Activated T-cell treated with anti-CD3 and anti-CD28 coated beads, Interleukin-2, amount 50 U/mL, for 72 hours (primary cell): ENCODE results near the gene TPSB2. TPM values are rescaled to one million over a fixed set of nuclear protein-coding genes. Genes with fewer than 3 reads are reported as not detected.

Source experiments
- ATAC-seq, 2 donors: fragments of 150-1000 bp; cut with Tn5 transposase; replicated peaks in 1 of 2; 2 replicates each; pipeline ENCODE4 v1.10.0; 2021; ENCODE audit warnings: moderate library complexity in 2 of 2, mild to moderate bottlenecking in 1 of 2
- DNase-seq, 2 donors: peaks; one replicate each; pipeline ENCODE4 v3.0.0; 2021 to 2022; ENCODE audit warnings: mixed read lengths in 1 of 2
- H3K27ac Mint-ChIP-seq: one replicate; pipeline ENCODE4 v1.8.0; 2022; ENCODE audit warnings: mild to moderate bottlenecking, moderate library complexity, mixed read lengths
- H3K27me3 Mint-ChIP-seq: one replicate; pipeline ENCODE4 v1.8.0; 2022; ENCODE audit warnings: low read depth, mixed read lengths
- H3K36me3 Mint-ChIP-seq, 2 donors: one replicate each; pipeline ENCODE4 v1.8.0; 2022; ENCODE audit warnings: mixed read lengths in 2 of 2, mild to moderate bottlenecking in 1 of 2; ENCODE audit not compliant: insufficient read depth in 2 of 2
- H3K4me1 Mint-ChIP-seq: one replicate; pipeline ENCODE4 v1.8.0; 2022; ENCODE audit warnings: low read depth, mixed read lengths
- H3K4me3 Mint-ChIP-seq, 2 donors: one replicate each; pipeline ENCODE4 v1.8.0; 2022; ENCODE audit warnings: mild to moderate bottlenecking in 2 of 2, mixed read lengths in 2 of 2, moderate library complexity in 2 of 2
- H3K9me3 Mint-ChIP-seq, 2 donors: one replicate each; pipeline ENCODE4 v1.8.0; 2022; ENCODE audit warnings: mixed read lengths in 2 of 2
- total RNA-seq, 2 donors: library from RNA; stranded (reverse); gene quantifications; one replicate each; pipeline ENCODE4 v1.2.3, GENCODE V29; 2022

TPSB2 gene
- total RNA-seq, 2 donors from 2014 or later: 0.60 TPM; not detected in 1

DNA sequence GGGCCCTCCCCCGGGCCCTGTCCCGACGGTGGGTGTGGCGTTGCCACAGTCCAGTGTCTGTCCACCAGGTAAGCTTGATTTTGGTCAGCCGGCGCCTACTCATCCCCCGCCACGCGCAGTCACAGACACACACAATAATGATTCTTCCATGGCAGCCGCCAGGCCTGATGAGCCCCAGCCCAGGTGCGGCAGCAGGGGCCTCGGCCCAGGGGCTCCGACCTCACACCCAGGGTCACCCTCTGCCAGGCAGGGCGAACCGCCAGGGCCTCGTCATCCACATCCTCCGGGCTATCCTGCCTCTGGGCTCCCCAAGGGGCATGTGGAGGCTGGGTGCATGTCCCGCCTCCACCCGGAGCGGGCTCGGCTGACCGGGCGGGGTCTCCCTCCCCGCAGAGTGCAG lies 12.5 kb downstream of the TPSB2 start:
- DNase-seq: no peak
- no peak for ATAC-seq
- no peaks in the 10 kb centered on the region for H3K9me3 Mint-ChIP-seq
- H3K4me3 Mint-ChIP-seq: no peak overlapping the region
- no peaks in the 10 kb centered on the region for H3K4me1 Mint-ChIP-seq
- H3K27me3 Mint-ChIP-seq: no peaks in the 10 kb centered on the region
- H3K27ac Mint-ChIP-seq: no peak overlapping the region
- no peaks in the 10 kb centered on the region for H3K36me3 Mint-ChIP-seq

- DNase-seq: no peak
- H3K4me3 Mint-ChIP-seq: no peak overlapping the region
- no peaks in the 10 kb centered on the region for H3K36me3 Mint-ChIP-seq
- no peaks in the 10 kb centered on the region for H3K27me3 Mint-ChIP-seq
- H3K4me1 Mint-ChIP-seq: no peaks in the 10 kb centered on the region
- H3K27ac Mint-ChIP-seq: no peak overlapping the region
- H3K9me3 Mint-ChIP-seq: no peaks in the 10 kb centered on the region
- ATAC-seq: no peak
These were observed 13.1 kb downstream of the TPSB2 start for GRCh38 chr16:1216681-1217400.

DNA sequence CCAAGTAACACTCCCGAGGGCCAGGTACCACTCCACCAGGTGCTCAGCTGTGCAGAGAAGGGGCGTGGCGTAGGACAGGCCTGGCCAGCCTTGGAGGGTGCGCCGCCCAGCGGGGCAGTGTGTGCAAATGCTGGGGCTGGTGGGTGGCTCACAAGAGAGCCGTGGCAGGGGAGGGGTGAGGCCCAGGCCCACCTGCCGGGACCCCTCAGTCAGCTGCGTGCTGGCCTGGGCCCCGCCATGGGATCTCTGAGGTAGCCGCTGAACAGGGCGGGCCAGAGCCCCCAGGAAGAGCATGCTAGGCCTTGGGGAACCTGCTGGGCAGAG lies 13.7 kb downstream of the TPSB2 start:
- no peak for ATAC-seq
- no peaks in the 10 kb centered on the region for H3K27me3 Mint-ChIP-seq
- H3K27ac Mint-ChIP-seq: no peak overlapping the region
- no peak for DNase-seq
- H3K36me3 Mint-ChIP-seq: no peaks in the 10 kb centered on the region
- no peaks in the 10 kb centered on the region for H3K9me3 Mint-ChIP-seq
- no peak overlapping the region for H3K4me3 Mint-ChIP-seq
- H3K4me1 Mint-ChIP-seq: no peaks in the 10 kb centered on the region

DNA sequence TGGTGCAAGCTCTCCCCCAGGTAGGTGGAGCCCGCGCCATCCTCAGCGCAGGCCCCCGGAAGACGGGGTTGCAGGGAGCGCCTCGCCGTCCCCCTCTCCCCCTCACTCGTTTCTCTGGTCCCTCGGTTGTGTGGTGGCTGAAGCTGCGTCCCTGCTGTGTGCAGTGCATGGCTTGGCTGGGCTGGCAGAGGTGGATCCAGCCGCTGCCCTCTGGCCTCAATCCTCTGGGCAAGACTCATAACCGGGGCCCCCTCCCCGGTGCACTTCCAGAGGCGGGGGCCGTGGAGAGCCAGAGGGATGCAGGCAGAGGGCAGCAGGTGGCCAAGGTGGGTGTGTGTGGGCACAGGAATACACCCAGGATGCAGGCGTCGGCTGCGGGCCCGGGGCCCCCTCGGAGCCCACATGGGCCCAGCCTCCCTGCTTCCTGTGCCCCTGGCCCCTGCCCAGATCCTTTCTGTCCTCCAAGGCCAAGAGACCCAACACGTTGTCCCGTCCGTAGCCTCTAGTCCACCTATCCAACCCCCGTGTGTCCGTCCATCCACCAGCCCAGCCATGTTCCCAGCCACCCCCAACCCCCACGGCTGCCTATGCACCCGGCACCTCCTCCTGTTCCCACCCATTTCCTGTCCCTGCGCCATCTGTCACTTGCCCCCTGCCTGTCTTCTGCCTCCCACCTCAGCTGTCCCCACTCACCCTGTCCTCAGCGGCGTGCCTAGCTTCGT lies 14.2 kb downstream of the TPSB2 start:
- Mint-ChIP-seq H3K27me3 (no peaks in the 10 kb centered on the region), H3K36me3 (no peaks in the 10 kb centered on the region), H3K4me1 (no peaks in the 10 kb centered on the region), H3K4me3 (no peak overlapping the region), H3K27ac (no peak overlapping the region), H3K9me3 (no peaks in the 10 kb centered on the region)
- no peak for ATAC-seq
- no peak for DNase-seq

GRCh38 chr16:1214719-1215118 lies 15.3 kb downstream of the TPSB2 start:
- no peaks in the 10 kb centered on the region for H3K27me3 Mint-ChIP-seq

GRCh38 chr16:1213796-1214372 lies 16.1 kb downstream of the TPSB2 start:
- H3K4me1 Mint-ChIP-seq: no peaks in the 10 kb centered on the region
- H3K9me3 Mint-ChIP-seq: no peaks in the 10 kb centered on the region
- no peaks in the 10 kb centered on the region for H3K27me3 Mint-ChIP-seq
- no peak overlapping the region for H3K4me3 Mint-ChIP-seq
- no peak overlapping the region for H3K27ac Mint-ChIP-seq
- DNase-seq: no peak
- H3K36me3 Mint-ChIP-seq: no peaks in the 10 kb centered on the region
- ATAC-seq: no peak

More at GRCh38 chr16:1214719-1215118, 15.3 kb downstream of the TPSB2 start:
- Mint-ChIP-seq H3K9me3 (no peaks in the 10 kb centered on the region), H3K4me3 (no peak overlapping the region), H3K36me3 (no peaks in the 10 kb centered on the region), H3K4me1 (no peaks in the 10 kb centered on the region), H3K27ac (no peak overlapping the region)
- ATAC-seq (no peak), DNase-seq (no peak)

DNA sequence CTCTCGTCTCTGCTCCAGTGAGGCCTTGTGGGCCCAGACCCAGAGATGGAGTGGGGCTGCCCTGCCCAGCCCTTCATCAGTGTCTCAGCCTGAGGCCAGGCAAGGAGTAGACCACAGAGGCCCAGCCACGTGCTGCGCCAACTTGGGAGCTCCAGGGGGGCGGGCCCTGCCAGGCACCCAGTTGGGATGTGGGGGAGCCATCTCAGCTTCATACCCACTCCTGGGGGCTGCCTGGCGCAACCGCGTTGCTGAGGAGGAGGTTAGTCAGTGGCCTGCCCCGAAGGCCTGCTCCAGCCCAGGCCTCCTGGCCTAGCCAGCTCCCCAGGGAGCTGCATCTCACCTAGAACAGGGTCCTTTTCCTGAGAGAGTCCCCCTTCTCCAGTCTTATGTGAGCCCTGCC lies 16.8 kb downstream of the TPSB2 start:
- Mint-ChIP-seq H3K36me3 (no peaks in the 10 kb centered on the region), H3K9me3 (no peaks in the 10 kb centered on the region), H3K4me3 (no peak overlapping the region), H3K27me3 (no peaks in the 10 kb centered on the region), H3K4me1 (peaks cover 2% of the 10 kb centered on the region), H3K27ac (no peak overlapping the region)
- ATAC-seq (no peak), DNase-seq (no peak)

DNA sequence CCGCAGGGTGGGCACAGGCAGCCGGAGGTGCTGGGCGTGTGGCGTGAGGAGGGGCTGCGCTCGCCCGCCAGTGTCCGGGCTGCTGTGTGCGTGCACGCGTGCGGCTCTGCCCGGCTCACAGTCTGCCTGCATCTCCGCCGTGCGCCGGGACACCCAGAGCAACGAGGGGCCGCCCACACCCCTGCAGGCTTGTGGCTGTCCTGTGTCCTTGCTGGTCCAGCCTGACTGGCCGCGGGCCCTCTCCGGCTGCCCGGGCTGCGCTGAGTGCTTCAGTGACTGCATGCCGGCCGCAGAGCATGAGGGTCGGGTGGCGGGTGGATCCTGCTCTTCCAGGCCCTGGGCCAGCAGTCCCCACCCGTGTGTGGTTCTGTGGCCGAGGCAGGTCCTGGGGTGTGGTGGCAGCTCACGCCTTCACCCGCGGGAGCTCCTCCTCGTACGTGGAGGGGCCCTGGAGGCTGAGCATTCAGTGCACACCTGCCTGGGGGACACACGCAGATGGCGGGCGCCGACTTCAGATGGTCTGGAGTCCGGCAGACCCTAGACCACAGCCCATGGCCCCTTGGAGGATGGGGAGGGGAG lies 17.3 kb downstream of the TPSB2 start:
- H3K27me3 Mint-ChIP-seq: no peaks in the 10 kb centered on the region
- DNase-seq: no peak
- no peaks in the 10 kb centered on the region for H3K9me3 Mint-ChIP-seq
- no peak overlapping the region for H3K27ac Mint-ChIP-seq
- H3K36me3 Mint-ChIP-seq: no peaks in the 10 kb centered on the region
- no peak for ATAC-seq
- H3K4me1 Mint-ChIP-seq: peaks cover 5% of the 10 kb centered on the region
- no peak overlapping the region for H3K4me3 Mint-ChIP-seq

DNA sequence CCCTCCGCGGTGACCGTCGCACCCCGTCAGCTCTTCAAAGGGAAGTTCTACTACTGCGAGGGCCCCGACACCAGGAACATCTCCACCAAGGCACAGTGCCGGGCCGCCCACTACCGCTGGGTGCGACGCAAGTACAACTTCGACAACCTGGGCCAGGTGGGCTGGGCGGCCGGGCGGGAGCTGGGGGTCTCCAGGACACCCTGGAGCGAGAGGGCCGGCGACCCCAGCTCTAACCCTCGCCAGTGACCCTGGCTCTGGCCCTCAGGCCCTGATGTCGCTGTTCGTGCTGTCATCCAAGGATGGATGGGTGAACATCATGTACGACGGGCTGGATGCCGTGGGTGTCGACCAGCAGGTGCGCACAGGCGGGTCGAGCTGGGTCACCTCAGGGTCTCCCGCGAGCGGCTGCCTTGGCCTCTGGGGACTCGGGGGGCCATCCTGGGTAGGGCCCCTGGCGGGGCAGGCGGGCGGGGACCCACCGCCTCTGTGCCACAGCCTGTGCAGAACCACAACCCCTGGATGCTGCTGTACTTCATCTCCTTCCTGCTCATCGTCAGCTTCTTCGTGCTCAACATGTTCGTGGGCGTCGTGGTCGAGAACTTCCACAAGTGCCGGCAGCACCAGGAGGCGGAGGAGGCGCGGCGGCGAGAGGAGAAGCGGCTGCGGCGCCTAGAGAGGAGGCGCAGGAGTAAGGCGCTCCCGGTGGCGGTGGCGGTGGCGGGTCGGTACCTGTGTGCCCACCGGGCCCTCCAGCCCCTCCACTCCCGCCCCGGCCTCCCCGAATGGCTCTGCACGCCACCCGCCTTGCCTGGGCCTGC lies 18.3 kb downstream of the TPSB2 start:
- DNase-seq (no peak), ATAC-seq (no peak)
- no peak overlapping the region for H3K4me3 Mint-ChIP-seq
- no peaks in the 10 kb centered on the region for H3K36me3 Mint-ChIP-seq
- H3K27ac Mint-ChIP-seq: no peak overlapping the region
- no peaks in the 10 kb centered on the region for H3K9me3 Mint-ChIP-seq
- peaks cover 5% of the 10 kb centered on the region for H3K4me1 Mint-ChIP-seq
- H3K27me3 Mint-ChIP-seq: no peaks in the 10 kb centered on the region

DNA sequence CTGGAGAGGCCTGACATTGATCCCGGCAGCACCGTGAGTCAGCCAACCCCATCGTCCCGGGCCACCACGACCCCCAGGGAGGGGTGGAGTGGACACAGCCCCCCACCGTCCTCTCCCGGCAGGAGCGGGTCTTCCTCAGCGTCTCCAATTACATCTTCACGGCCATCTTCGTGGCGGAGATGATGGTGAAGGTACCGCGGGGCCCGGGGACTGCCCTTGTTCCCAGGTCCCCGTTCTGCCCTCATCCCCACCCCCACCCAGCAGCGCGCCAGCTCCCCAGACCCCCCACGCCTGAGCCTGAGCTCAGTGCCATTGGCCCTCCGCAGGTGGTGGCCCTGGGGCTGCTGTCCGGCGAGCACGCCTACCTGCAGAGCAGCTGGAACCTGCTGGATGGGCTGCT lies 19.5 kb downstream of the TPSB2 start:
- H3K4me3 Mint-ChIP-seq: no peak overlapping the region
- H3K27ac Mint-ChIP-seq: no peak overlapping the region
- H3K27me3 Mint-ChIP-seq: no peaks in the 10 kb centered on the region
- H3K36me3 Mint-ChIP-seq: no peaks in the 10 kb centered on the region
- ATAC-seq (no peak), DNase-seq (no peak)
- no peaks in the 10 kb centered on the region for H3K9me3 Mint-ChIP-seq
- peaks cover 5% of the 10 kb centered on the region for H3K4me1 Mint-ChIP-seq

GRCh38 chr16:1209081-1209480 lies 20.9 kb downstream of the TPSB2 start:
- Mint-ChIP-seq H3K4me1 (peaks cover 5% of the 10 kb centered on the region), H3K4me3 (no peak overlapping the region), H3K36me3 (no peaks in the 10 kb centered on the region), H3K9me3 (no peaks in the 10 kb centered on the region), H3K27me3 (no peaks in the 10 kb centered on the region), H3K27ac (no peak overlapping the region)
- DNase-seq (no peak), ATAC-seq (no peak)

DNA sequence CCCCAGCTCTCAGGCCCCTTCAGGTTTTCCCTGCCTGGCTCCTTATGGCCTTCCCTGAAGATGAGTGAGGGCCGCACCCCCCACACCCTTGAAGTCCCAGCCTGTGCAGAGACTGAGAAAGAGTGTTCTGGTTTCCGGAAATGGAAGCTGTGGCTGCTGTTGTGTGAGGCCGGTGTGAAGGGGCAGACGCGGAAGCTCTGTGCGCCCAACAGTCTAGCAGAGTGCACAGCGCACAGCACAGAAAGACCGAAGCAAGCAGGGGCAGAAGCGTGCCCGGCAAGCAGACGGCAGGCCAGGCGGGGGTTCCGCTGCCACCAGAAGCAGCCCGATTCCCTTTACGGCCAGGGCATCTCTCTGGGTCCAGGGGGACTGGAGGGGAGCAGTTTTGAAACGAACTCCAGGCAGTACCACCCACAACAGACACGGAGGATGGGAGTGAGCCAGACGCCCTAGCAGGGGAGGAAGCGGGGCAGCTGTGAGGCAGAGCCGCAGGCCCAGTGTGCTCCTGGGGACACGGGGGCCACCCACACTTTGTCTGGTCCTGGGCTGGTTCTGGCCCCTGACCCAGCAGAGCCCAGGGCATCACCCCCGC lies 21.6 kb downstream of the TPSB2 start:
- peak; percentile 58 to 76 for ATAC-seq
- Mint-ChIP-seq H3K4me3 (peak overlapping the region; percentile 32 to 59), H3K9me3 (no peaks in the 10 kb centered on the region), H3K36me3 (no peaks in the 10 kb centered on the region), H3K27ac (peak overlapping the region; percentile 63), H3K4me1 (peaks cover 5% of the 10 kb centered on the region), H3K27me3 (no peaks in the 10 kb centered on the region)
- peak; percentile 12 to 17 for DNase-seq
